Vagina (tissue), 2 donors: Measurements from ENCODE around the gene ZGRF1. TPM values are rescaled to one million over a fixed set of nuclear protein-coding genes. Genes with fewer than 3 reads are reported as not detected.

Experiments
- DNase-seq, 2 donors: peaks; one replicate each; pipeline ENCODE4 v3.0.0-alpha.2; 2017; ENCODE audit errors: extremely low spot score in 2 of 2
- H3K27ac ChIP-seq: fragments of 200-600 bp; sonication (generic); one replicate; pipeline ENCODE4 v1.5.1; 2019
- H3K27me3 ChIP-seq: fragments of 200-600 bp; sonication (generic); one replicate; pipeline ENCODE4 v1.5.1; 2019
- H3K36me3 ChIP-seq, 2 donors: fragments of 200-600 bp; sonication (generic); one replicate each; pipeline ENCODE4 v1.5.1; 2017 to 2019
- H3K4me1 ChIP-seq: fragments of 200-600 bp; sonication (generic); one replicate; pipeline ENCODE4 v1.5.1; 2019
- H3K4me3 ChIP-seq, 2 donors: fragments of 200-600 bp; sonication (generic); 1 replicate in 1 of 2; 2 replicates in 1 of 2; pipeline ENCODE4 v1.5.1; 2016 to 2019
- H3K9me3 ChIP-seq: fragments of 200-600 bp; sonication (generic); one replicate; pipeline ENCODE4 v1.5.1; 2019
- POLR2A ChIP-seq, 2 donors: fragments of 450-650 bp; IDR thresholded peaks; one replicate each; pipeline ENCODE4 v1.6.1; 2017; ENCODE audit warnings: antibody characterized with exemption in 2 of 2, mild to moderate bottlenecking in 2 of 2, moderate library complexity in 2 of 2
- POLR2AphosphoS5 ChIP-seq, 2 donors: sonication (generic); formaldehyde crosslinking; IDR thresholded peaks; one replicate each; pipeline ENCODE4 v1.9.0; 2017; ENCODE audit warnings: antibody characterized with exemption in 2 of 2, mild to moderate bottlenecking in 2 of 2, low read depth in 1 of 2; ENCODE audit not compliant: insufficient read depth in 1 of 2
- intact Hi-C: fragments of 100-400 bp; cut with DNase I; formaldehyde crosslinking; loops from one replicate; pipeline ENCODE4 v1.15.1; 2023
- total RNA-seq: library from RNA; depleted of rRNA; stranded (reverse); fragments of >200 nt; gene quantifications from one replicate; pipeline ENCODE4 v1.2.3, GENCODE V29; 2016
- TF ChIP-seq, protein P1 (sequence below), 3 experiments: fragments of 450-650 bp in 2 of 3; fragments of 200-600 bp in 1 of 3; sonication (generic) in 1 of 3; IDR thresholded peaks; one replicate each; pipeline ENCODE4 v1.5.1; 2017 to 2019; ENCODE audit warnings: antibody characterized with exemption in 3 of 3, mild to moderate bottlenecking in 2 of 3, moderate library complexity in 2 of 3

The ZGRF1 gene
- total RNA-seq, 1 donor from 2014 or later = 5.6 TPM

DNA sequence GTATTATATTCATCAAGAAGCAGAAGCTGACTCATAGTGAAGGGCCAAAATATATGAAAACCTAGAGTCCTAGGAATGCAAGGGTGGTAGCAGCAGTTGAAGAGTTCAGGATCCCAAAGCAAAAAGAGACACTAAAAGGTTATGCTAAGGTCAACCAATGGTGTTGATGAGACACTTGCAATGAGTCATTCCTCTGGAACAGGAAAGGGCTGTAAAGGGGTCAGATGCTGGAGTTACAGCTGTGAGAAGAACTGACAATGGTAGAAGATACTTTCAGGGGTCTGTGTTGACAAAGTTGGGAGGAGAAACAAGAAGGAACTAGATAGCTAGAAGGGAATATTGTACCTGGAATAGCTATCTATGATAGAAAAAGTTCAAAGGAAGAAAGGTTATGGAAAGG is 47.5 kb downstream of the ZGRF1 start:
- Histone ChIP-seq H3K9me3 (no peaks in the 10 kb centered on the region), H3K4me1 (no peaks in the 10 kb centered on the region), H3K4me3 (no peak overlapping the region), H3K36me3 (no peaks in the 10 kb centered on the region), H3K27ac (no peak overlapping the region), H3K27me3 (no peaks in the 10 kb centered on the region)
- TF ChIP-seq, protein P1, sequence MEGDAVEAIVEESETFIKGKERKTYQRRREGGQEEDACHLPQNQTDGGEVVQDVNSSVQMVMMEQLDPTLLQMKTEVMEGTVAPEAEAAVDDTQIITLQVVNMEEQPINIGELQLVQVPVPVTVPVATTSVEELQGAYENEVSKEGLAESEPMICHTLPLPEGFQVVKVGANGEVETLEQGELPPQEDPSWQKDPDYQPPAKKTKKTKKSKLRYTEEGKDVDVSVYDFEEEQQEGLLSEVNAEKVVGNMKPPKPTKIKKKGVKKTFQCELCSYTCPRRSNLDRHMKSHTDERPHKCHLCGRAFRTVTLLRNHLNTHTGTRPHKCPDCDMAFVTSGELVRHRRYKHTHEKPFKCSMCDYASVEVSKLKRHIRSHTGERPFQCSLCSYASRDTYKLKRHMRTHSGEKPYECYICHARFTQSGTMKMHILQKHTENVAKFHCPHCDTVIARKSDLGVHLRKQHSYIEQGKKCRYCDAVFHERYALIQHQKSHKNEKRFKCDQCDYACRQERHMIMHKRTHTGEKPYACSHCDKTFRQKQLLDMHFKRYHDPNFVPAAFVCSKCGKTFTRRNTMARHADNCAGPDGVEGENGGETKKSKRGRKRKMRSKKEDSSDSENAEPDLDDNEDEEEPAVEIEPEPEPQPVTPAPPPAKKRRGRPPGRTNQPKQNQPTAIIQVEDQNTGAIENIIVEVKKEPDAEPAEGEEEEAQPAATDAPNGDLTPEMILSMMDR (IDR thresholded peaks at IDR 0.05) = no peak
- no peak for TF ChIP-seq POLR2AphosphoS5 (IDR thresholded peaks at IDR 0.05; ENCODE audit: insufficient read depth in 1 of 2, low read depth in 1 of 2)
- TF ChIP-seq POLR2A (IDR thresholded peaks at IDR 0.05) = no peak
- intact Hi-C loops = no loop called here
- DNase-seq = no peak

GRCh38 chr4:112585977-112586736 is 50.6 kb downstream of the ZGRF1 start:
- TF ChIP-seq POLR2A (IDR thresholded peaks at IDR 0.05) (no peak), POLR2AphosphoS5 (IDR thresholded peaks at IDR 0.05; ENCODE audit: insufficient read depth in 1 of 2, low read depth in 1 of 2) (no peak)
- TF ChIP-seq, protein P1 (IDR thresholded peaks at IDR 0.05) = no peak
- intact Hi-C loops = no loop called here
- Histone ChIP-seq H3K9me3 (no peaks in the 10 kb centered on the region), H3K27me3 (no peaks in the 10 kb centered on the region), H3K4me1 (no peaks in the 10 kb centered on the region), H3K36me3 (peaks cover 0 to 6% of the 10 kb centered on the region in 2 donors), H3K4me3 (no peak overlapping the region), H3K27ac (no peak overlapping the region)
- no peak for DNase-seq

DNA sequence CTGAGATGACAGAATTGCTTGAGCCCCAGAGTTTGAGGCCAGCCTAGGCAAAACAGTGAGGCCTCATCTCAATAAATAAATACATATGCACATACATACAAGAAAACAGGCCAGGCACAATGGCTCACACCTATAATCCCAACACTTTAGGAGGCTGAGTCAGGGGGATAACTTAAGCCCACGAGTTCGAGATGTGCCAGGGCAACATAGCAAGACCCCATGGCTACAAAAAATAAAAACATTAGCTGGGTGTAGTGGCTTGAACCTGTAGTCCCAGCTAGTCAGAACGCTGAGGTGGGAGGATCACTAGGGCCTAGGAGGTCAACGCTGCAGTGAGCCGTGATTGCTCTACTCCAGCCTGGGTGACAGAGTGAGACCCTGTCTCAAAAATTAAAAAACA is 69.2 kb downstream of the ZGRF1 start:
- no peaks in the 10 kb centered on the region for H3K27me3 ChIP-seq
- TF ChIP-seq, protein P1 (IDR thresholded peaks at IDR 0.05) = no peak
- no peak for TF ChIP-seq POLR2A (IDR thresholded peaks at IDR 0.05)
- TF ChIP-seq POLR2AphosphoS5 (IDR thresholded peaks at IDR 0.05; ENCODE audit: insufficient read depth in 1 of 2, low read depth in 1 of 2) = no peak
- no peak overlapping the region for H3K4me3 ChIP-seq
- H3K36me3 ChIP-seq = no peaks in the 10 kb centered on the region
- no peak overlapping the region for H3K27ac ChIP-seq
- intact Hi-C loops = no loop called here
- DNase-seq = no peak
- H3K4me1 ChIP-seq = no peaks in the 10 kb centered on the region
- H3K9me3 ChIP-seq = no peaks in the 10 kb centered on the region

DNA sequence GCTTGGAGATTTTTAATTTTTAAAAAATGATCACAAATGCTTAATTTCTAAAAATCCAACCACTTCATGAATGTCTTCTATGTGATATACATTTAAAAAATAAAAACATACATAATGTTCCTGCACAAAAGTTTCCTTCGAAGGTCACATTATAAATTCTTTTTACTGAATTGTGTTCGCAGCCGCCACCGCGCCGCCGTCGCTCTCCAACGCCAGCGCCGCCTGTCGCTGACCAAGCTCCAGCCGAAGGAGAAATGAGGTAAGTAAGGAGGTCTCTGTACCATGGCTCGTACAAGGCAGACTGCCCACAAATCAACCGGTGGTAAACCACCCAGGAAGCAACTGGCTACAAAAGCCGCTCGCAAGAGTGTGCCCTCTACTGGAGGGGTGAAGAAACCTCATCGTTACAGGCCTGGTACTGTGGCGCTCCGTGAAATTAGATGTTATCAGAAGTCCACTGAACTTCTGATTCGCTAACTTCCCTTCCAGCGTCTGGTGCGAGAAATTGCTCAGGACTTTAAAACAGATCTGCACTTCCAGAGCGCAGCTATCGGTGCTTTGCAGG is 71.9 kb downstream of the ZGRF1 start:
- TF ChIP-seq POLR2A (IDR thresholded peaks at IDR 0.05) (no peak), POLR2AphosphoS5 (IDR thresholded peaks at IDR 0.05; ENCODE audit: insufficient read depth in 1 of 2, low read depth in 1 of 2) (no peak)
- TF ChIP-seq, protein P1 (IDR thresholded peaks at IDR 0.05) = no peak
- no peak for DNase-seq

More for the DNA sequence above, 71.9 kb downstream of the ZGRF1 start:
- H3K27ac ChIP-seq = no peak overlapping the region
- H3K9me3 ChIP-seq = no peaks in the 10 kb centered on the region
- H3K4me3 ChIP-seq = no peak overlapping the region
- H3K4me1 ChIP-seq = no peaks in the 10 kb centered on the region
- no peaks in the 10 kb centered on the region for H3K36me3 ChIP-seq
- H3K27me3 ChIP-seq = no peaks in the 10 kb centered on the region
- intact Hi-C loops = no loop called here
